B cell (primary cell): ENCODE data around the gene PFDN6. TPM values are rescaled to one million over a fixed set of nuclear protein-coding genes. Genes with fewer than 3 reads are reported as not detected.
"Not testable (repeated sequence)": the region's sequence is repeated elsewhere in the genome, so short reads cannot be mapped to it uniquely, and the experiment has no call there.

Experiments used
- ATAC-seq: fragments of 200-7000 bp; cut with Tn5 transposase; one replicate; pipeline ENCODE4 v1.10.0; 2021; ENCODE audit warnings: low read depth, mild to moderate bottlenecking, moderate number of reproducible peaks, moderate library complexity
- CTCF ChIA-PET: fragments of 350-600 bp; sonication (Branson Sonifier 250); formaldehyde crosslinking; loops from one replicate; lab custom pipeline; 2021; ENCODE audit warnings: antibody characterized with exemption, inconsistent platforms; lab: Charles Lee
- POLR2A ChIA-PET: fragments of 350-600 bp; sonication (Branson Sonifier 250); formaldehyde crosslinking; loops from one replicate; lab custom pipeline; 2021; ENCODE audit warnings: antibody characterized with exemption; lab: Charles Lee
- DNase-seq: peaks from one replicate; pipeline ENCODE4 v3.0.0; 2013
- H2AFZ ChIP-seq: 2 replicates; pipeline ENCODE4 v1.6.1; 2012; ENCODE audit warnings: mild to moderate bottlenecking, low read depth, low read length; ENCODE audit not compliant: insufficient read depth, poor library complexity, severe bottlenecking
- H3K27ac ChIP-seq, 2 donors: 1 replicate in 1 of 2; 2 replicates in 1 of 2; pipeline ENCODE4 v1.5.1; 2012 to 2013; ENCODE audit warnings: low read length in 2 of 2, mild to moderate bottlenecking in 2 of 2, moderate library complexity in 1 of 2
- H3K27me3 ChIP-seq, 4 experiments: fragments of 200-600 bp in 1 of 4; sonication (generic) in 1 of 4; replicated peaks in 1 of 4; 1 replicate in 2 of 4; 2 replicates in 2 of 4; pipeline versions ENCODE4 v1.6.1 to v1.7.0; 2013 to 2016; ENCODE audit warnings: low read length in 3 of 4, mild to moderate bottlenecking in 2 of 4, mixed read lengths in 1 of 4, moderate library complexity in 1 of 4; ENCODE audit not compliant: insufficient read depth in 4 of 4, control insufficient read depth in 3 of 4; ENCODE audit errors: control extremely low read depth in 1 of 4
- H3K36me3 ChIP-seq, 2 experiments: replicated peaks in 1 of 2; 1 replicate in 1 of 2; 2 replicates in 1 of 2; pipeline versions ENCODE4 v1.6.1 to v1.7.1; 2013; ENCODE audit warnings: low read length in 1 of 2; ENCODE audit not compliant: insufficient read depth in 2 of 2, control insufficient read depth in 1 of 2; ENCODE audit errors: control extremely low read depth in 1 of 2, extremely low read depth in 1 of 2
- H3K4me1 ChIP-seq, 2 donors: fragments of 200-600 bp in 1 of 2; sonication (generic) in 1 of 2; 1 replicate in 1 of 2; 2 replicates in 1 of 2; pipeline versions ENCODE4 v1.5.1 to v1.6.1; 2013 to 2017; ENCODE audit warnings: low read length in 2 of 2; ENCODE audit not compliant: control insufficient read depth in 2 of 2, insufficient read depth in 2 of 2
- H3K4me2 ChIP-seq: replicated peaks from 2 replicates; pipeline ENCODE3; 2012; ENCODE audit warnings: mild to moderate bottlenecking, low read depth, low read length; ENCODE audit not compliant: poor library complexity, severe bottlenecking
- H3K4me3 ChIP-seq, 5 experiments: fragments of 200-600 bp in 1 of 5; sonication (generic) in 1 of 5; 1 replicate in 3 of 5; 2 replicates in 2 of 5; pipeline versions ENCODE4 v1.5.1 to v1.7.0; 2011 to 2016; ENCODE audit warnings: low read length in 4 of 5, mild to moderate bottlenecking in 4 of 5, low read depth in 2 of 5, control low read depth in 1 of 5, moderate library complexity in 1 of 5; ENCODE audit not compliant: insufficient read depth in 1 of 5; ENCODE audit errors: control extremely low read depth in 1 of 5, extremely low read depth in 1 of 5
- H3K79me2 ChIP-seq: fragments of 200-600 bp; sonication (generic); one replicate; pipeline ENCODE4 v1.6.0; 2016; ENCODE audit warnings: low read length; ENCODE audit not compliant: control insufficient read depth, insufficient read depth
- H3K9ac ChIP-seq: fragments of 200-600 bp; sonication (generic); 2 replicates; pipeline ENCODE4 v1.6.1; 2017; ENCODE audit warnings: mild to moderate bottlenecking, low read length, moderate library complexity
- H3K9me3 ChIP-seq, 3 donors: one replicate each; pipeline versions ENCODE4 v1.6.1 to v1.7.1; 2013; ENCODE audit warnings: low read length in 2 of 3; ENCODE audit not compliant: control insufficient read depth in 2 of 3, insufficient read depth in 1 of 3; ENCODE audit errors: control extremely low read depth in 1 of 3
- H4K20me1 ChIP-seq: 2 replicates; pipeline ENCODE4 v1.6.0; 2012; ENCODE audit warnings: mild to moderate bottlenecking, low read length; ENCODE audit not compliant: insufficient read depth, control insufficient read depth, poor library complexity, severe bottlenecking
- H3K27ac Mint-ChIP-seq: one replicate; pipeline ENCODE4 v1.8.0; 2021; ENCODE audit warnings: mixed read lengths
- H3K27me3 Mint-ChIP-seq: one replicate; pipeline ENCODE4 v1.8.0; 2021; ENCODE audit warnings: mixed read lengths
- H3K4me1 Mint-ChIP-seq: one replicate; pipeline ENCODE4 v1.8.0; 2021; ENCODE audit warnings: mixed read lengths
- H3K4me3 Mint-ChIP-seq: one replicate; pipeline ENCODE4 v1.8.0; 2021; ENCODE audit warnings: mixed read lengths
- H3K9me3 Mint-ChIP-seq: one replicate; pipeline ENCODE4 v1.8.0; 2022; ENCODE audit warnings: mixed read lengths; ENCODE audit not compliant: insufficient read depth
- EZH2 ChIP-seq: IDR thresholded peaks from 2 replicates; pipeline ENCODE4 v1.6.1; 2012; ENCODE audit warnings: borderline replicate concordance, low read depth, mild to moderate bottlenecking, moderate library complexity, low read length; ENCODE audit not compliant: insufficient read depth, poor library complexity, severe bottlenecking
- WGBS: methylation state at CpG from one replicate; pipeline ENCODE4 v1.1.5; 2013; ENCODE audit warnings: missing lambda C conversion rate; ENCODE audit not compliant: insufficient coverage; 5-methylcytosine and 5-hydroxymethylcytosine counted together
- intact Hi-C: fragments of 100-400 bp; cut with micrococcal nuclease; formaldehyde crosslinking; loops from one replicate; pipeline ENCODE4 v1.10.0; 2022
- polyA plus RNA-seq: library from polyadenylated mRNA; depleted of rRNA; stranded (reverse); fragments of >200 nt; gene quantifications from 2 replicates; pipeline ENCODE4 v1.2.3, GENCODE V29; 2012
- total RNA-seq, 2 donors: library from RNA; stranded (reverse); fragments of 120-200 nt in 1 of 2; gene quantifications; 1 replicate in 1 of 2; 2 replicates in 1 of 2; pipeline versions ENCODE4 v1.2.3 to v1.2.4, GENCODE V29; 2013 to 2022
- TF ChIP-seq, protein P1 (sequence below): fragments of 200-600 bp; IDR thresholded peaks from one replicate; pipeline ENCODE4 v1.8.0; 2022; ENCODE audit warnings: antibody characterized with exemption, mild to moderate bottlenecking

The PFDN6 gene
- total and polyA plus RNA-seq, 2 donors (not counting 1 experiment from before 2014, with no cell fraction given), result 33.2 to 51.1 TPM

- DNase-seq (no peak), ATAC-seq (no peak)
- Histone ChIP-seq H3K27me3 (no peaks in the 10 kb centered on the region), H2AFZ (no peak overlapping the region), H4K20me1 (peaks cover 31% of the 10 kb centered on the region), H3K4me1 (peaks cover 59 to 75% of the 10 kb centered on the region in 2 donors), H3K79me2 (peaks cover 55% of the 10 kb centered on the region), H3K9ac (no peak overlapping the region), H3K36me3 (peaks cover 7 to 42% of the 10 kb centered on the region in 2 experiments), H3K27ac (peak overlapping the region in 1 of 2 donors; percentile 87), H3K9me3 (no peaks in the 10 kb centered on the region), H3K4me2 (peak overlapping the region; percentile 90), H3K4me3 (no peak overlapping the region)
- ChIA-PET CTCF (interaction anchor here (1.2 kb wide), 1 partner anchor 15 kb away, joined by 3 read pairs; the partner anchor contains the start of genes PFDN6 and WDR46), POLR2A (interaction anchor here (0.7 to 5.1 kb wide), 2 partner anchors 15 to 1078 kb away, joined by 5 to 39 read pairs; partner anchors contain the start of genes PFDN6 and WDR46)
- H3K4me1 Mint-ChIP-seq, result peaks cover 81% of the 10 kb centered on the region
- peak overlapping the region; percentile 91 for H3K27ac Mint-ChIP-seq
- 64% methylated on average over 7 of the region's 14 CpGs for WGBS
- intact Hi-C loops, result loop anchor here (5.0 kb wide), 1 partner anchor 308 kb away; the partner anchor contains the start of gene BAK1
- H3K27me3 Mint-ChIP-seq, result no peaks in the 10 kb centered on the region
- H3K9me3 Mint-ChIP-seq, result no peaks in the 10 kb centered on the region
- peak overlapping the region; percentile 94 for H3K4me3 Mint-ChIP-seq
- TF ChIP-seq, protein P1, sequence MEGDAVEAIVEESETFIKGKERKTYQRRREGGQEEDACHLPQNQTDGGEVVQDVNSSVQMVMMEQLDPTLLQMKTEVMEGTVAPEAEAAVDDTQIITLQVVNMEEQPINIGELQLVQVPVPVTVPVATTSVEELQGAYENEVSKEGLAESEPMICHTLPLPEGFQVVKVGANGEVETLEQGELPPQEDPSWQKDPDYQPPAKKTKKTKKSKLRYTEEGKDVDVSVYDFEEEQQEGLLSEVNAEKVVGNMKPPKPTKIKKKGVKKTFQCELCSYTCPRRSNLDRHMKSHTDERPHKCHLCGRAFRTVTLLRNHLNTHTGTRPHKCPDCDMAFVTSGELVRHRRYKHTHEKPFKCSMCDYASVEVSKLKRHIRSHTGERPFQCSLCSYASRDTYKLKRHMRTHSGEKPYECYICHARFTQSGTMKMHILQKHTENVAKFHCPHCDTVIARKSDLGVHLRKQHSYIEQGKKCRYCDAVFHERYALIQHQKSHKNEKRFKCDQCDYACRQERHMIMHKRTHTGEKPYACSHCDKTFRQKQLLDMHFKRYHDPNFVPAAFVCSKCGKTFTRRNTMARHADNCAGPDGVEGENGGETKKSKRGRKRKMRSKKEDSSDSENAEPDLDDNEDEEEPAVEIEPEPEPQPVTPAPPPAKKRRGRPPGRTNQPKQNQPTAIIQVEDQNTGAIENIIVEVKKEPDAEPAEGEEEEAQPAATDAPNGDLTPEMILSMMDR, result no peak
- TF ChIP-seq EZH2, result no peak
These were observed 15.2 kb upstream of the PFDN6 start for GRCh38 chr6:33273924-33274902.

DNA sequence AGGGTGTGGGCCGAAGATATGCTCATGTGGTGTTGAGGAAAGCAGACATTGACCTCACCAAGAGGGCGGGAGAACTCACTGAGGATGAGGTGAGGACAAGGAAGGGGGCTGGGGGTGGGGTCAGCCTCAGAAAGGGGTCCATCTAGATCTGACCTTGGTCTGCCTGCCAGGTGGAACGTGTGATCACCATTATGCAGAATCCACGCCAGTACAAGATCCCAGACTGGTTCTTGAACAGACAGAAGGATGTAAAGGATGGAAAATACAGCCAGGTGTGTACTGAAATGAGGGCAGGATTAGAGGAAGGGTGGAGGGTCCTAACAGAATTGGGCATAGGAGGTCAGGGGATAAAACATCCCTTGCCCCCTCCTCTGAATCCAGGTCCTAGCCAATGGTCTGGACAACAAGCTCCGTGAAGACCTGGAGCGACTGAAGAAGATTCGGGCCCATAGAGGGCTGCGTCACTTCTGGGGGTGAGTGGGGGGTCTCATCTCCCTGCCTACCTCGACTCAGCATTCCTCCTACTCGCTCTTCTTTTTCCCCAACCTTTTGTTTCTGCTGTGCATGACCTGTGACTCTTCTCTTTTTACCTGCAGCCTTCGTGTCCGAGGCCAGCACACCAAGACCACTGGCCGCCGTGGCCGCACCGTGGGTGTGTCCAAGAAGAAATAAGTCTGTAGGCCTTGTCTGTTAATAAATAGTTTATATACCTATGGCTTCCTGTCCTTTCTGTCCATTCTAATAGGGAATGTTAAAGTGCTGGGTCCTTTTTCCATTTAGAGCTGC is 13.4 kb upstream of the PFDN6 start:
- Histone ChIP-seq H3K9ac (peak overlapping the region; percentile 91), H3K4me3 (peak overlapping the region in 4 of 5 experiments; percentile 78 to 86 (median 78)), H3K36me3 (peaks cover 5 to 53% of the 10 kb centered on the region in 2 experiments), H3K79me2 (peaks cover 39% of the 10 kb centered on the region), H3K27ac (peak overlapping the region; percentile 80 to 87), H3K4me1 (peaks cover 57 to 73% of the 10 kb centered on the region in 2 donors), H4K20me1 (peaks cover 47% of the 10 kb centered on the region), H3K4me2 (peak overlapping the region; percentile 95)
- WGBS, result 80% methylated on average over 7 of the region's 16 CpGs
- ChIA-PET POLR2A (interaction anchor here (0.6 to 5.1 kb wide), 5 partner anchors 13 to 115 kb away, joined by 4 to 39 read pairs (median 8); partner anchors contain the start of genes KIFC1, PFDN6 and WDR46), CTCF (interaction anchor here (0.6 to 3.9 kb wide), 10 partner anchors 11 to 811 kb away, joined by 3 to 41 read pairs (median 10); partner anchors contain the start of genes PFDN6, RGL2, TAPBP and WDR46)
- DNase-seq, H3K9me3 Mint-ChIP-seq, H3K27me3 Mint-ChIP-seq, H2AFZ ChIP-seq, H3K9me3 ChIP-seq, H3K27me3 ChIP-seq, ATAC-seq, intact Hi-C loops: not testable (repeated sequence)
- peak overlapping the region; percentile 92 for H3K4me3 Mint-ChIP-seq
- H3K27ac Mint-ChIP-seq, result peak overlapping the region; percentile 91
- H3K4me1 Mint-ChIP-seq, result peaks cover 75% of the 10 kb centered on the region
